Type B pancreatic cell (in vitro differentiated cells): ENCODE data around the gene PANK4. TPM values are rescaled to one million over a fixed set of nuclear protein-coding genes. Genes with fewer than 3 reads are reported as not detected.
"Not testable (repeated sequence)": the region's sequence is repeated elsewhere in the genome, so short reads cannot be mapped to it uniquely, and the experiment has no call there.

Source experiments
- DNase-seq: peaks from one replicate; pipeline ENCODE4 v3.0.0; 2021; ENCODE audit warnings: mixed read lengths; ENCODE audit not compliant: unreplicated experiment; ENCODE audit errors: extremely low spot score
- H3K27ac Mint-ChIP-seq: 2 replicates; pipeline ENCODE4 v1.8.0; 2021; ENCODE audit warnings: mild to moderate bottlenecking, mixed read lengths
- H3K27me3 Mint-ChIP-seq: 2 replicates; pipeline ENCODE4 v1.8.0; 2021; ENCODE audit warnings: mixed read lengths
- H3K36me3 Mint-ChIP-seq: 2 replicates; pipeline ENCODE4 v1.8.0; 2021; ENCODE audit warnings: mixed read lengths
- H3K4me1 Mint-ChIP-seq: one replicate; pipeline ENCODE4 v1.8.0; 2021; ENCODE audit warnings: mixed read lengths; ENCODE audit not compliant: unreplicated experiment
- H3K4me3 Mint-ChIP-seq: 2 replicates; pipeline ENCODE4 v1.8.0; 2021; ENCODE audit warnings: mild to moderate bottlenecking, mixed read lengths
- H3K9me3 Mint-ChIP-seq: 2 replicates; pipeline ENCODE4 v1.8.0; 2021; ENCODE audit warnings: mixed read lengths
- long read RNA-seq: library from polyadenylated mRNA; unstranded; transcript quantifications from one replicate; pipeline ENCODE4 v2.0.0, GENCODE V29; 2020
- total RNA-seq: library from RNA; stranded (reverse); gene quantifications from 2 replicates; pipeline ENCODE4 v1.2.1, GENCODE V29; 2021; ENCODE audit warnings: low replicate concordance
- TF ChIP-seq, protein P1 (sequence below): fragments of 200-600 bp; sonication (generic); conservative IDR thresholded peaks from 2 replicates; pipeline ENCODE4 v1.5.0; 2021; ENCODE audit warnings: antibody characterized with exemption, mild to moderate bottlenecking

Gene PANK4
- total RNA-seq = 36.4 and 49.1 TPM in 2 replicates
- long read RNA-seq, transcript PANK4-201 (19 exons, 2,677 nt) = major isoform, 10 of 13 reads
- long read RNA-seq, partial matches to known transcripts = 1 of 13 reads
- long read RNA-seq, other reads (novel, unspliced or antisense) = 2 of 13 reads

DNA sequence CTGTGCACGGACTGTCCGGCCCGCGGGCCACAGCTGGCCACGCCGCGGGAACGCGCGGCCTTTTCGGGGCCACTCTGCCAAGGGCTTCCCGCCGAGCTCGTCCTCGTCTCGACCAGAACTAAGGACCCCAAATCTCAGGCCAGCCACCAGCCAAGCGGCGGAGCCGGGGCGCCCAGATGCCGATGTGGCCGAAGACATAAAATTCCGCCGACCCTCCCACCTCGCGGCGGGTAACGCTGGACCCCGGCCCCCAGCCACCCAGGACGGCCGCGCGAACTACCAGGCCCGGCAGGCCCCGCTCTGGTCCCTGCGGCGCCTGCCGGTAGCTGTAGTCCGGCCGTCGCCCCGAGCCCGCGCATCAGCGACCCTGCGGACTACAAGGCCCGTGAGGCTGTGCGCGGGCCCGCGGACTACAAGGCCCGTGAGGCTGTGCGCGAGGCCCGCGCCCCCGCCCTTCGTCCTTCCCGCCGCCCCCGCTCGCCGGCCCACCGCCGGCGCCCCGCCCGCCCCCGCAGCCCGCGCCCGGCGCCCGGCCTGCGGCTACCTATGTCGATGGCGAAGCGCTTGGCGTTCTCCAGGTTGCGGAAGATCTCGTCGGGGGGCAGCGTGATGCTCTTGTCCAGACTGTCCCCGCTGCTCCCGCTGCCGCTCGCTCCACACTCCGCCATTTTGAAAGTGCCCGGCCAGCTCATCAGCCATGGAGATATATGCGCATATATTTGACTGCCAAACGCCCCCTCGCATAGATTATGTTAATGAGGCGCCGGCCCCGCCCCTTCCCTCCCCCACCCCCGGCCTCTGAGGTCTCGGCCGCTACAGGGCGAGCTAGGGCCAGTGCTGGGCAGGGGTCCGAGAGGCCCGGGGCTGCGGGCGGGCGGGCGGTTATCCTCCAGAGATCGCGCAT lies at the start of gene PANK4:
PANK4 (minus strand) TSS at position 677 of the 904 bp plus-strand sequence; CDS start at position 668, 9 bp downstream.
- H3K36me3 Mint-ChIP-seq = no peaks in the 10 kb centered on the region

DNA sequence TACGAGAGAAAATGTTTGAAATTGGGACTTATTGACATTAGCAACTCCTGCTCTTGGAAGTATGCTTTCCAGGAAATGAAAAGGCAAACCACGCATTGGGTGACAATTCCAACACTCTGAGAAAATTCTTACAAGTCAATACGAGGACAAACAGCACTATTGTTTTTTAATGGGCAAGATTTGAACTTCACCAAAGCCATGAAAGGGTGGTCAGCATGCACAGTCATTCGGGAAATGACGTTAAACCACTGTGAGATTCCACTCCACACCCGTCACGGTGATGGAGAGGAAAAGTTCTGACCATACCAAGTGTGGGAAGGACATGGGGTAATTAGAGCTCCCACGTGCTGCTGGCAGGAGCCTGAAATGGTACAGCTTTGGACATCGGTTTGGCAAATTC lies 48.0 kb upstream of the PANK4 start:
- TF ChIP-seq, protein P1, sequence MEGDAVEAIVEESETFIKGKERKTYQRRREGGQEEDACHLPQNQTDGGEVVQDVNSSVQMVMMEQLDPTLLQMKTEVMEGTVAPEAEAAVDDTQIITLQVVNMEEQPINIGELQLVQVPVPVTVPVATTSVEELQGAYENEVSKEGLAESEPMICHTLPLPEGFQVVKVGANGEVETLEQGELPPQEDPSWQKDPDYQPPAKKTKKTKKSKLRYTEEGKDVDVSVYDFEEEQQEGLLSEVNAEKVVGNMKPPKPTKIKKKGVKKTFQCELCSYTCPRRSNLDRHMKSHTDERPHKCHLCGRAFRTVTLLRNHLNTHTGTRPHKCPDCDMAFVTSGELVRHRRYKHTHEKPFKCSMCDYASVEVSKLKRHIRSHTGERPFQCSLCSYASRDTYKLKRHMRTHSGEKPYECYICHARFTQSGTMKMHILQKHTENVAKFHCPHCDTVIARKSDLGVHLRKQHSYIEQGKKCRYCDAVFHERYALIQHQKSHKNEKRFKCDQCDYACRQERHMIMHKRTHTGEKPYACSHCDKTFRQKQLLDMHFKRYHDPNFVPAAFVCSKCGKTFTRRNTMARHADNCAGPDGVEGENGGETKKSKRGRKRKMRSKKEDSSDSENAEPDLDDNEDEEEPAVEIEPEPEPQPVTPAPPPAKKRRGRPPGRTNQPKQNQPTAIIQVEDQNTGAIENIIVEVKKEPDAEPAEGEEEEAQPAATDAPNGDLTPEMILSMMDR = no peak
- Mint-ChIP-seq H3K36me3 (no peaks in the 10 kb centered on the region), H3K4me1 (peaks cover 5% of the 10 kb centered on the region), H3K4me3 (no peak overlapping the region), H3K27me3 (peaks cover 8% of the 10 kb centered on the region), H3K9me3 (peaks cover 12% of the 10 kb centered on the region), H3K27ac (no peak overlapping the region)
- DNase-seq = no peak

More for the DNA sequence above, at the start of gene PANK4:
- peak within 1 kb of the TSS; percentile 94 for H3K27ac Mint-ChIP-seq
- H3K4me3 Mint-ChIP-seq = peak within 1 kb of the TSS; percentile 96
- TF ChIP-seq, protein P1 = peak; percentile 30
- H3K9me3 Mint-ChIP-seq = no peaks in the 10 kb centered on the region
- H3K4me1 Mint-ChIP-seq = peaks cover 20% of the 10 kb centered on the region
- H3K27me3 Mint-ChIP-seq = peaks cover 18% of the 10 kb centered on the region
- peak; percentile 92 for DNase-seq

DNA sequence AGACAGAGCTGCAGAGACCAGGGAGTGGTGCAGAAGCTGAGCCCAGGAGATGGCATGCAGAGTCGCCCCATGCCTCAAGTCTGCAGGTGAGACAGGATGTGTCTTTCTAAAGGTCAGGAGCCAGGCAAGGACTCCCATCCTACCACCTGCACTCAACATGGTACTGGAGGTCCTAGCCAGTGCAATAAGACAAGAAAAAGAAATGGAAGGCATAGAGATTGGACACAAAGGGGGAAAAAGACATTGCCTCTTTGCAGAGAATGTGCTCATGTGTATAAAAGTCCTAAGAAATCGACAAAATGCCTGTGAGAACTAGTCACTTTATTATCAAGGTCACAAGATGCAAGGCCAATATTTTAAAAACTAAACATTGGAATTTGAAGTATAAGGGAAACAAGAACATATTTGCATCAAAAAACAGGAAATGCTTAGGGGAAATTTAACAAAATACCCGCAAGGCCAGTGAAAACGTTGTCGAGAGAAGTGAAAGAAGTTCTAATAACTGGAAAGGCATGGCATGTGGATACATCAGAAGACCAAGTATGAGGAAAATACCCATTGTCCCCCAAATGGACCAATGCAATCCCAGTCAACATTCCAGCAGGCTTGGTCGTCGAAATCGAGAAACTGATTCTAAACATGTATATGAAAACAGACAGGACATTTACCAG lies 47.0 kb upstream of the PANK4 start:
- Mint-ChIP-seq H3K36me3 (no peaks in the 10 kb centered on the region), H3K4me1 (no peaks in the 10 kb centered on the region), H3K27me3 (peaks cover 8% of the 10 kb centered on the region), H3K9me3 (peaks cover 12% of the 10 kb centered on the region), H3K4me3 (no peak overlapping the region), H3K27ac (no peak overlapping the region)
- TF ChIP-seq, protein P1 = no peak
- no peak for DNase-seq

DNA sequence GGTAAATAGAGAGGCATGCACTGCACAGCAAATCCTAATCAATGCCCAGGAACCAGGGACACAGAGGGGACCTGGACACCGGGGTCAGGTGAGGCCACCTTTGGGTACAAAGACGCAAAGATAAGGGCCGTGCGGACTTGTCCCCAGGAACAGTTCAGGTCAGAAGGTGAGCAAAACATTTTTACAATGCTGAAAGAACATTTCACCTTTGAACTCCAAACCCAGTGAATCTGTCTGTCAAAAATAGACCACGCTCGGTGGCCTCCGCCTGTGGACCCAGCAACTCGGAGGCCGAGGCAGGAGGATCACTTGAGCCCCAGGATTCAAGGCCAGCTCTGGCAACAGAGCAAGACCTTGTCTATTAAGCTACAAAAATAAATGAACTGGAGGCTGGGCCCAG lies 45.0 kb upstream of the PANK4 start:
- Mint-ChIP-seq H3K4me1 (no peaks in the 10 kb centered on the region), H3K9me3 (peaks cover 12% of the 10 kb centered on the region), H3K27me3 (peaks cover 8% of the 10 kb centered on the region), H3K27ac (no peak overlapping the region), H3K36me3 (no peaks in the 10 kb centered on the region), H3K4me3 (no peak overlapping the region)
- TF ChIP-seq, protein P1 = no peak
- no peak for DNase-seq

DNA sequence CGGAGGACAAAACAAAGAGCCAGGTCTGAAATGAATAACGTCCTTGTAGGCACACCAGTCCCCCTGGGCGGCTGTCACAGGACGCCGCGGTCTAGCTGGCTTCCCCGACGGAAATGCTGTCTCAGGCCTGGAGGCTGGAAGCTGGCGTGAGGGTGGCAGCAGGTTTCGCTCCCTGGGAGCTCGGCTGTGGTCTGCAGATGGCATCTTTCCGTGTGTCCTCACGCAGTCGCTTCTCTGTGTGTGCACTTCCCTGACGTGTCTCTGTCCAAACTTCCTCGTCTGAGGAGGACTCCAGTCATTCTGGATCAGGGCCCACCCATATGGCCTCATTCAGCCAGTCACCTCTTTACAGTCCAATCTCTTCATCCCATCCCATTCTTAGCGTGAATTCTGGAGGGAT lies 43.9 kb upstream of the PANK4 start:
- H3K36me3 Mint-ChIP-seq = no peaks in the 10 kb centered on the region
- H3K4me3 Mint-ChIP-seq = no peak overlapping the region
- TF ChIP-seq, protein P1 = no peak
- H3K9me3 Mint-ChIP-seq = peaks cover 12% of the 10 kb centered on the region
- no peak overlapping the region for H3K27ac Mint-ChIP-seq
- no peak for DNase-seq
- H3K27me3 Mint-ChIP-seq = peaks cover 8% of the 10 kb centered on the region
- peaks cover 3% of the 10 kb centered on the region for H3K4me1 Mint-ChIP-seq

DNA sequence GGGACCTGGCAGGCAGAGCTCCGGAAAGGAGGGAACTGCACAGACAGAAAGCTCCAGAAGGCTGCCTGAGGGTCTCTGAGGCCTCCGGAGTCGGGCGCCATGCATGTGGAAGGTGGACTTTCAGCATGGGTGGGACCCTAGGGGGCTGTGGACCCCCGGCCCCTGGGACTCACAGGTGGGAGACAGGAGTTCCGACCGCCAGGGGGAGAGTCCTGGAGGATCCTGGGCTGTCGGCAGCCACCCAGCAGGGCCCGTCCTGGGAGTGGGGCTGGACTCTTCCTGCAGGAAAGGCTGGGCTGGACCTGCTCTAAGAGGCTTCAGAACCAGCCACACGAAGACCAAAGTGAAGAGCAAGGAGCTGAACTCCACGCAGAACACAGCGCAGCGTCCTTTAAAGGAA lies 43.3 kb upstream of the PANK4 start:
- H3K27me3 Mint-ChIP-seq, H3K4me1 Mint-ChIP-seq, H3K4me3 Mint-ChIP-seq, DNase-seq, H3K36me3 Mint-ChIP-seq, H3K27ac Mint-ChIP-seq: not testable (repeated sequence)
- H3K9me3 Mint-ChIP-seq = peaks cover 12% of the 10 kb centered on the region
